ENCODE data around the gene ARFIP2. TPM values are rescaled to one million over a fixed set of nuclear protein-coding genes. Genes with fewer than 3 reads are reported as not detected.
A peak's percentile ranks its signal among the peaks of the same experiment; 100 is the strongest.

The ARFIP2 gene
- total RNA-seq, 1 donor from 2014 or later = 46.8 TPM

DNA sequence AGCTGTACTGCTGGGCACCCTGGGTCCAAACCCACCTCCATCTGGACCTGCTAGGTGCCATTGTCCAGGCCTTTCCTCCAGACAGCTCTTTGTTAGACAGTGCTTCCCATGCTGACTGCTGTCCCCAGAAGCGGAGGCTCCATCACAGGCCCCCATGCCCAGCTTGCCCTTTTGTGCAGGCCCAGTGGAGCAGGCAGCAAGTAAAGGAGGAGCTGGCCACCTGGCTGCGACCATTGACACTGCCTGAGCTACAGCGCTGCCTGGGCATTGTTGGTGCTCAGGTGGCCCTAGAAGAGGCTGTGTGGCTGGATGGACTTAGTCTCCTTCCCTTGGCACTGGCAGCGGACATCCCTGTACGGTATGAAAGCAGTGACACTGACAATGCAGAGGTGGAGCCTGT, 17.4 kb upstream of the ARFIP2 start:
- intact Hi-C loops (cut with micrococcal nuclease) = no loop called here
- H3K27ac Mint-ChIP-seq = no peak overlapping the region
- no peak overlapping the region for H3K4me3 Mint-ChIP-seq (ENCODE audit: low read depth)
- H3K9me3 Mint-ChIP-seq = no peaks in the 10 kb centered on the region
- H3K27me3 Mint-ChIP-seq (ENCODE audit: low read depth) = no peaks in the 10 kb centered on the region
- H3K4me1 Mint-ChIP-seq (ENCODE audit: low read depth) = peaks cover 3% of the 10 kb centered on the region
- no peak for DNase-seq (ENCODE audit: low spot score)
- peaks cover 50% of the 10 kb centered on the region for H3K36me3 Mint-ChIP-seq (ENCODE audit: low read depth)

DNA sequence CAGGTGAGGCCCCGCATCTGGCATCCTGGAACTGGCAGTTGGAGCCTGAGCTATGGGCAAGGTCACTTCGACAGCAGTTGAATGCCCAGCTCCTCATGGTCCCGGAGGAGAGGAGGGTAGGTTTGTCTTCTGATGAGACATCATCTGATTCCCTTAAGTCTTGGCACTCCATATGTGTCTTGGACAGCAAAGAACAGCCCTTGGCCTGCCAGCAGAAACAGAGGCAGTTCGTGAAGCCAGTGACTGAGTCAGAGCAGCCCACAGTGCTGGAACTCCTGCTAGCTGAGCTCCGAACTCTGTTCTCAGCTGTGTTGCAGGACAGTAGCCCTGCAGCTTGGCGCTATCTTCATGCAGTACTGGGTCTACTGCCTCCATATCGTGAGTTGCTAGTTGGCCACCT, 17.0 kb upstream of the ARFIP2 start:
- Mint-ChIP-seq H3K9me3 (no peaks in the 10 kb centered on the region), H3K27me3 (ENCODE audit: low read depth) (no peaks in the 10 kb centered on the region), H3K4me1 (ENCODE audit: low read depth) (peaks cover 3% of the 10 kb centered on the region), H3K36me3 (ENCODE audit: low read depth) (peaks cover 50% of the 10 kb centered on the region), H3K27ac (no peak overlapping the region), H3K4me3 (ENCODE audit: low read depth) (no peak overlapping the region)
- DNase-seq (ENCODE audit: low spot score) = no peak
- intact Hi-C loops (cut with micrococcal nuclease) = no loop called here

DNA sequence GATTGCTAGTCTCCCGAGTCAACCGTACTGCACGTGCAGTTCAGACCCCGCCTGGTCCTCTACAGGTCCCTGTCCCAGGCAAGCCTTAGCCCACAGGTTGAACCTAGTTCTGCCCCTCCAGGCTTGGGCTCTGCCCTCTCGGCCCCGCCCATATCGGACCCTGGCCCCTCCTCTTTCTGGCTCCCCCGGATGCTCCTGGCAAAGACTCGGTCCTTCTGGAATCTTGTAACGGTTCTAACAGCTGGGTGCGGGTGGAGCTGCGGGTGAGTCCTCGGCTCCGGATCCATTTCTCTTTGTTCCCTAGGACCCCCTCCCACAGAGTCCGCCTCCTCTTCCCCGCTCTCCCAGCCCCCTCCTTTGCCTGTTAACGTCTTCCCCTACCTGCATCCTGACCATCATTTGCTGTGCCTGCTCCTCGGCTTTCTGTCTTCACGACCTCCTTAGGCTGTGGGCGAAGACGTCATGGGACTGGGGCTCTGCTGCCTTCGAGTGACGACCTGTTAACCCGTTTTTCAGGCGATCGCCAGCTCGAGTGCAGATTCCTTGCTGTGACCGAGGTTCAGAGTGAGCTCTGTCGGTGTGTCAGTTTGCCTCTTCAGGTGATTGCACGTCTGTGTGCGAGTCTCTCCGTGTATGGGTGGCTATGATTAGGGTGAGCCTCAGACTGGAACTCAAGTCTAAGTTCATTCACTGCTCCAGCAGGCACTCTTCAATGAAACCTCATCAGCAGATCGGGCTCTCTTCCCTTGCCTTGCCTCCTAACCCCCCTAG, 16.1 kb upstream of the ARFIP2 start, which contains the start of gene DNHD1:
Gene DNHD1, plus strand, starts transcription at position 212 of the 771 bp plus-strand sequence. CDS start 936 bp downstream, outside the sequence.
- no peaks in the 10 kb centered on the region for H3K27me3 Mint-ChIP-seq (ENCODE audit: low read depth)
- H3K9me3 Mint-ChIP-seq = no peaks in the 10 kb centered on the region
- H3K36me3 Mint-ChIP-seq (ENCODE audit: low read depth) = peaks cover 55% of the 10 kb centered on the region
- no peak for DNase-seq (ENCODE audit: low spot score)
- no peak within 1 kb of the TSS for H3K27ac Mint-ChIP-seq
- intact Hi-C loops (cut with micrococcal nuclease) = no loop called here
- peaks cover 3% of the 10 kb centered on the region for H3K4me1 Mint-ChIP-seq (ENCODE audit: low read depth)
- H3K4me3 Mint-ChIP-seq (ENCODE audit: low read depth) = no peak within 1 kb of the TSS

DNA sequence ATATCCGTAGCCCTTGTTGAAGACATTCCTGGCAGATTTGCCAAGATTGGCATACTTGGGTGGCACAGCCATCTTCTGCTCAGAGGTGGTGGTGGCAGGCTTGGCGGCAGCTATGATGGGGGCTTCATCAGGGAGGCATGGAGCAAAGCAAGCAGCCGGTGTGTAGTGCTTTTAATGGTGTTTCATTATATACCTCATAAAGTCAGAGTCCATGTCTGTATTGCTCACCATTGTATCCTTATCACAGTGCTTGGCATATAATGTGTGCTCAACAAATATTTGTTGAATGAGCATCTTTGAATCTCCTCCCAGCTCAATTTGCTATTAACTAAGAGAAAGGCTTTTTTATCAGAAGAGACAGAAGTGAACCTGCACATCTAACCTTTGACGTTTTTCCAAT, 8.2 kb upstream of the ARFIP2 start:
- Mint-ChIP-seq H3K4me1 (ENCODE audit: low read depth) (no peaks in the 10 kb centered on the region), H3K36me3 (ENCODE audit: low read depth) (peaks cover 38% of the 10 kb centered on the region), H3K27ac (no peak overlapping the region), H3K4me3 (ENCODE audit: low read depth) (no peak overlapping the region), H3K27me3 (ENCODE audit: low read depth) (no peaks in the 10 kb centered on the region), H3K9me3 (no peaks in the 10 kb centered on the region)
- DNase-seq (ENCODE audit: low spot score) = no peak
- intact Hi-C loops (cut with micrococcal nuclease) = no loop called here

DNA sequence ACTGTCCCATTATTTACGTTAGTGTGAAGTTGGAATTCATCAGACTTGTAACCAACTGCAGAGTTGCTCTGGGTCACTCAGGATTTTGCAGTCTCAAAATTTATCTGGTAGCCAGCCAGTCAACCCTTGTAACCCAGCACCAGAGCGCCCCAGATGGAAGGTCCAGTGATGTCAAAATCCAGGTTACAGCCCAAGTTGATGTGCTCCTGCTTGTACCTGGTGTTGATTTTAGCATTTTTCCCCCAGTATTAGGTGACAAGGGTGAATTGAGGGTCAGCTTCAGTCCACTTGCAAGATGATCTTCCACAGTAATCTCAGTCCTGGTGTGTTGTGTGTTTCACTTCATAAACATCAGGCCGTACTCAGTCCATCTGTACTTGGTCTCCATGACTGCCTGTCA, 7.7 kb upstream of the ARFIP2 start:
- Mint-ChIP-seq H3K9me3 (no peaks in the 10 kb centered on the region), H3K4me1 (ENCODE audit: low read depth) (no peaks in the 10 kb centered on the region), H3K27me3 (ENCODE audit: low read depth) (no peaks in the 10 kb centered on the region), H3K36me3 (ENCODE audit: low read depth) (peaks cover 35% of the 10 kb centered on the region), H3K4me3 (ENCODE audit: low read depth) (no peak overlapping the region), H3K27ac (no peak overlapping the region)
- intact Hi-C loops (cut with micrococcal nuclease) = no loop called here
- no peak for DNase-seq (ENCODE audit: low spot score)

DNA sequence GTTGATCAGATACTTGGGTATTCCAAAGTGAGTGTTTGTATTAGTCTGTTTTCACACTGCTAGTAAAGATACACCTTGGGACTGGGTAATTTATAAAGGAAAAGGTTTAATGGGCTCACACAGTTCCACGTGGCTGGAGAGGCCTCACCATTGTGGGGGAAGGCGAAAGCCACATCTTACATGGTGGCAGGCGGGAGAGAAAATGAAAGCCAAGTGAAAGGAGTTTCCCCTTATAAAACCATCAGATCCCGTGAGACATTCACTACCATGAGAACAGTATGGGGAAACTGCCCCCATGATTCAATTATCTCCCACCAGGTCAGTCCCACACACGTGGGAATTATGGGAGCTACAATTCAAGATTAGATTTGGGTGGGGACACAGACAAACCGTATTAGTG, 7.2 kb upstream of the ARFIP2 start:
- peaks cover 38% of the 10 kb centered on the region for H3K36me3 Mint-ChIP-seq (ENCODE audit: low read depth)
- no peaks in the 10 kb centered on the region for H3K9me3 Mint-ChIP-seq
- H3K27me3 Mint-ChIP-seq (ENCODE audit: low read depth) = no peaks in the 10 kb centered on the region
- H3K27ac Mint-ChIP-seq = no peak overlapping the region
- no peak overlapping the region for H3K4me3 Mint-ChIP-seq (ENCODE audit: low read depth)
- H3K4me1 Mint-ChIP-seq (ENCODE audit: low read depth) = peaks cover 3% of the 10 kb centered on the region
- intact Hi-C loops (cut with micrococcal nuclease) = no loop called here
- no peak for DNase-seq (ENCODE audit: low spot score)

DNA sequence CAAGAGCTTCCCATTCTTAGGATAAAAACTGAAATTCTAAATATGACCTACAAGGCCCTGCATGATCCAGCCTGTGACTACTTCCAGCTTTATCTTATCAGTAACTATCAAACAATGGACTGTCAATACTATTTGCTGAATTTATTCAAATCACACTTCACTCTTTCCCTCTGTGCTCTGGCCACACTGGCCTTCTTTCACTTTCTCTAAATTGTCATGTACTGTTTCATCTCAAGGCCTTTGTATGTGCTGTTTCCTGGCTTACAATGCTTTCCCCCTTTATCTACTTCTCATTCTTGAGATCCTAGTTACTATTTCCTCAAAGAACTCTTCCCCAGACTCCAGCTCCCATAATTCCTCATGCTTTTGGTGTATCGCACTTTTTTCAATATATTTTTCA, 5.8 kb upstream of the ARFIP2 start:
- DNase-seq (ENCODE audit: low spot score) = no peak
- intact Hi-C loops (cut with micrococcal nuclease) = no loop called here
- Mint-ChIP-seq H3K9me3 (no peaks in the 10 kb centered on the region), H3K27ac (no peak overlapping the region), H3K36me3 (ENCODE audit: low read depth) (peaks cover 41% of the 10 kb centered on the region), H3K27me3 (ENCODE audit: low read depth) (no peaks in the 10 kb centered on the region), H3K4me3 (ENCODE audit: low read depth) (no peak overlapping the region), H3K4me1 (ENCODE audit: low read depth) (peaks cover 12% of the 10 kb centered on the region)

DNA sequence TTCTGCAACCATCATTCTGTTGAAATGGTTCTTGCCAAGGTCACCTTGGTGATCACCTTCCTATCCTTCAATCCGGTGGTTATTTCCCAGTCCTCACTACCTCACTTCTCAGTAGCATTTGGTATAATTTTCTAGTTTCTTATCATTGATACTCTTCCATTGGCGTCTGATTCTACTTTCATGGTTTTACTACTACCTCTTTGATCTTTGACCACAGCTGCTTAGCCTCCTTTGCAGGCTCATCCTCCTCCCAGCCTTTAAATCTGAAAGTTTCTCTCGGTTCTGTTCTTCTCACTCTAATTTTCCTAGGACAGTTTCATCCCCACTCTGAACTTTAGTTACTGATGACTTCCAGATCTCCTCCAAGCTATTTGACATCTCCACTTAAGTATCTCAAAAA, 5.1 kb upstream of the ARFIP2 start:
- intact Hi-C loops (cut with micrococcal nuclease) = no loop called here
- Mint-ChIP-seq H3K4me3 (ENCODE audit: low read depth) (no peak overlapping the region), H3K27me3 (ENCODE audit: low read depth) (no peaks in the 10 kb centered on the region), H3K27ac (no peak overlapping the region), H3K36me3 (ENCODE audit: low read depth) (peaks cover 38% of the 10 kb centered on the region), H3K4me1 (ENCODE audit: low read depth) (peaks cover 12% of the 10 kb centered on the region), H3K9me3 (no peaks in the 10 kb centered on the region)
- DNase-seq (ENCODE audit: low spot score) = no peak

DNA sequence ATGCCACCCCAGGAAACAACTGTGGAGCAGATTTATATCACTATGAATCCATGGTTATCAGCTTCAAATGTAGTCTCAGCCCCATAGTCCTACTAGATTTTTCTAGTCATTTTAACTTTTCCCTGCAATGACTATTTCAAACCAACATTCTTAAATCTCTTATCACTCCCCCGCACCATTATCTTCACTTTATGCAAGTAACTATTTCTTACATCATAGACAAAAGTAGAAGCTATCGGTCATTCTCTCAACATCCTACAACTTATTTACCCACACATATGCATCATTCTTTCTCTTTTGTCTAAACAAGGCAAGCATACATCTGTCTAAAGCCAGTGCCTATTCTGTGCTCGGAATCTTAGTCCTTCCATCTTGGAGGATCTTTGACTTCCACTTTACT, 4.5 kb upstream of the ARFIP2 start:
- H3K27ac Mint-ChIP-seq = no peak overlapping the region
- no peaks in the 10 kb centered on the region for H3K27me3 Mint-ChIP-seq (ENCODE audit: low read depth)
- no peak overlapping the region for H3K4me3 Mint-ChIP-seq (ENCODE audit: low read depth)
- H3K36me3 Mint-ChIP-seq (ENCODE audit: low read depth) = peaks cover 38% of the 10 kb centered on the region
- intact Hi-C loops (cut with micrococcal nuclease) = no loop called here
- DNase-seq (ENCODE audit: low spot score) = no peak
- H3K9me3 Mint-ChIP-seq = no peaks in the 10 kb centered on the region
- peaks cover 13% of the 10 kb centered on the region for H3K4me1 Mint-ChIP-seq (ENCODE audit: low read depth)

DNA sequence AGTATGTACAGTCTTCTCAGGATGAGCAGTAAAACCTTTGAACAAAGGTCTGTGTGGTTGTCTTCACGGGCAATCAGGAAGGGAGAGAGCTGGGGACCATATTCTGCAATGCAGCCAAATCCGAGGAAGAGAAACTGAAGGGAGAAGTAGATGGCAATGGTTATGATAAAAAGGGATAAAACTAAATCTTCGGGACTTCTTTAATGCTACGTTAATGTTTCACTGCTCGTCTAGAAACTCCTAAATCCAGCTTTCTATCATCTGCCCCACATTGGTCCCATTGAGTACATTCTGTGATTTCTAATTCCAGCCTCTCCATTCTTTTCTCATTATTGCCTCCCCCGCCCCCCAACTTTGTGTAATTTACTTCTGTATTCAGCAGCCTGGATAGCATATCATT, 1.9 kb upstream of the ARFIP2 start:
- intact Hi-C loops (cut with micrococcal nuclease) = loop anchor here (5.0 kb wide), 1 partner anchor 39 kb away; no protein-coding TSS in a partner anchor
- no peaks in the 10 kb centered on the region for H3K27me3 Mint-ChIP-seq (ENCODE audit: low read depth)
- peaks cover 32% of the 10 kb centered on the region for H3K36me3 Mint-ChIP-seq (ENCODE audit: low read depth)
- peak overlapping the region; percentile 93 for H3K27ac Mint-ChIP-seq
- H3K9me3 Mint-ChIP-seq = no peaks in the 10 kb centered on the region
- peak overlapping the region; percentile 88 for H3K4me3 Mint-ChIP-seq (ENCODE audit: low read depth)
- H3K4me1 Mint-ChIP-seq (ENCODE audit: low read depth) = peaks cover 25% of the 10 kb centered on the region
- no peak for DNase-seq (ENCODE audit: low spot score)

DNA sequence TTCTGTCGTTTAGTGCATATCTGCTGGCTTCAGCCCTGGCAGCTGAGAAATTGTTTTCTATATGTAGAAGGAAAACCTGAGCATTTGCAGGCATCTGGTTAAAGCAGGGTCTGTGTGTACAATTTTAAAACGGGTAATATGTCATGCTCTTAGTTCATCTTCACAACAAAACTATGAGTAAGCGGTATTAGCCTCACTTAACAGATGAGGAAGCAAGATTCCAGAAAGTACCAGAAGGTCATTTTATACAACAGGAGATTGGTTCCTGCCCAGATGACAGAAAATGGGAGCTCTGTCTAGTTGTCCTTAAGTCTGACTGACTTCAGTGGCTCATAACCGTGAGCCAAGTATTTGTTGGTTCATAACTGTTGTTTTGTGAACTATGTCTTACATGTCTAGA, 1.3 kb upstream of the ARFIP2 start:
- H3K9me3 Mint-ChIP-seq = no peaks in the 10 kb centered on the region
- H3K4me3 Mint-ChIP-seq (ENCODE audit: low read depth) = peak overlapping the region; percentile 88
- peaks cover 25% of the 10 kb centered on the region for H3K4me1 Mint-ChIP-seq (ENCODE audit: low read depth)
- intact Hi-C loops (cut with micrococcal nuclease) = loop anchor here (5.0 kb wide), 1 partner anchor 40 kb away; no protein-coding TSS in a partner anchor
- H3K27ac Mint-ChIP-seq = peak overlapping the region; percentile 93
- peaks cover 35% of the 10 kb centered on the region for H3K36me3 Mint-ChIP-seq (ENCODE audit: low read depth)
- no peaks in the 10 kb centered on the region for H3K27me3 Mint-ChIP-seq (ENCODE audit: low read depth)
- DNase-seq (ENCODE audit: low spot score) = no peak

DNA sequence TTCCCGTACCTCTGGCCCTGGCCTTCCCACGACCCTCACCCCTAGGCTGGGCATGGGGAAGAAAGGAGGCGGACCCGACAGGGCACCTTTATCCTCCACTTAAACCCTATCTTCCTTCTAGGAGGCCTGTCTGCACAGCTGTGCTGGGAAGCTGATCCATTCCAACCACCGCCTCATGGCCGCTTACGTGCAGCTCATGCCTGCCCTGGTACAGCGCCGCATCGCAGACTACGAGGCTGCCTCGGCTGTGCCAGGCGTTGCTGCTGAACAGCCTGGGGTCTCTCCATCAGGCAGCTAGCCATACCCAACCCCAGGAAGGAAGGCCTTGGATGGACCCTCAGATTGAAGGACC, 769 bp upstream of the ARFIP2 start:
- H3K4me1 Mint-ChIP-seq (ENCODE audit: low read depth) = peaks cover 25% of the 10 kb centered on the region
- no peaks in the 10 kb centered on the region for H3K9me3 Mint-ChIP-seq
- peaks cover 40% of the 10 kb centered on the region for H3K36me3 Mint-ChIP-seq (ENCODE audit: low read depth)
- H3K4me3 Mint-ChIP-seq (ENCODE audit: low read depth) = peak overlapping the region; percentile 88
- DNase-seq (ENCODE audit: low spot score) = no peak
- no peaks in the 10 kb centered on the region for H3K27me3 Mint-ChIP-seq (ENCODE audit: low read depth)
- intact Hi-C loops (cut with micrococcal nuclease) = loop anchor here (1.0 to 5.0 kb wide), 8 partner anchors 23 to 247 kb away; partner anchors contain the start of genes FHIP1B, ILK, MRPL17 and RRP8
- peak overlapping the region; percentile 93 for H3K27ac Mint-ChIP-seq

DNA sequence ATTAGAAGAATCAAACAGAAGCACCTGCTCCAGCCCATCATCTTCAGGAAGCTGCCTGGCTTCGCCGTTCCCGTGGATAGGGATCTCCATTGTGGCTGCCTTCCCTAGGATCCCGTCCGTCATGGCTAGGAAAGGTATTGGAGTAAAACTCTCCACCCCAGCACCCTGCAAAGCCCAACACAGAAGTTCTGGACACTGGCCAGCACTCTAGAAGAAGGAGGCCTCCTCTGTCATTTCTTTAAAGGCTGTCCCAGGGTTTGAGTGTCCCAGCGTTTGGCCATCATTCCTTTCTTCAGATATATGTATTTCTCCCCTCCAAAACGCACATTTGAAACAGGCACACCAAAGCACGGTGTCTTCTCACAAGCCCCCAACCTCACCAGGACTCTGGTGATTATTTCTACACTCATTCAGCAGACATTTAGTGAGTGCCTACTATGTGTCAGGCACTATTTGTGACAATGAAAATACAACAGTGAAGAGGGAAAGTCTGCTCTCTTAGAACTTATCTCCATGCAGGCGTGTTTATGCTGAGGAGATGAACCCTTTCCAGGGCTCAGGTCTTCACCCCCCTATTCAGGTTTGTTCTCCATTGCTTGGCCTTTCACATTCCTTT, 724 bp downstream of the ARFIP2 start:
- Mint-ChIP-seq H3K4me3 (ENCODE audit: low read depth) (peak overlapping the region; percentile 88), H3K4me1 (ENCODE audit: low read depth) (peaks cover 25% of the 10 kb centered on the region), H3K27me3 (ENCODE audit: low read depth) (no peaks in the 10 kb centered on the region), H3K36me3 (ENCODE audit: low read depth) (peaks cover 43% of the 10 kb centered on the region), H3K27ac (peak overlapping the region; percentile 93), H3K9me3 (no peaks in the 10 kb centered on the region)
- no peak for DNase-seq (ENCODE audit: low spot score)
- intact Hi-C loops (cut with micrococcal nuclease) = loop anchor here (2.0 to 5.0 kb wide), 4 partner anchors 24 to 246 kb away; partner anchors contain the start of gene FHIP1B

All from activated T-helper 2 cell treated with anti-CD3 and anti-CD28 coated beads, Interferon-gamma antibody, Interleukin-2, Interleukin-4, amounts not matched to agents 10 μg/mL and 5 μg/mL and 100 μg/mL, durations not matched to agents 14 hours and 24 hours and 36 hours (primary cell).